Brain pericyte (primary cell): Measurements from ENCODE around the gene BBS1.
"Not testable (repeated sequence)": the region's sequence is repeated elsewhere in the genome, so short reads cannot be mapped to it uniquely, and the experiment has no call there.

Source experiments
- DNase-seq: peaks from one replicate; pipeline ENCODE4 v3.0.0-alpha.2; 2012; ENCODE audit warnings: low read depth, low spot score

The BBS1 gene

GRCh38 chr11:66524304-66525040, 14.0 kb downstream of the BBS1 start:
- no peak for DNase-seq

GRCh38 chr11:66529069-66529468, 18.6 kb downstream of the BBS1 start:
- DNase-seq = no peak

DNA sequence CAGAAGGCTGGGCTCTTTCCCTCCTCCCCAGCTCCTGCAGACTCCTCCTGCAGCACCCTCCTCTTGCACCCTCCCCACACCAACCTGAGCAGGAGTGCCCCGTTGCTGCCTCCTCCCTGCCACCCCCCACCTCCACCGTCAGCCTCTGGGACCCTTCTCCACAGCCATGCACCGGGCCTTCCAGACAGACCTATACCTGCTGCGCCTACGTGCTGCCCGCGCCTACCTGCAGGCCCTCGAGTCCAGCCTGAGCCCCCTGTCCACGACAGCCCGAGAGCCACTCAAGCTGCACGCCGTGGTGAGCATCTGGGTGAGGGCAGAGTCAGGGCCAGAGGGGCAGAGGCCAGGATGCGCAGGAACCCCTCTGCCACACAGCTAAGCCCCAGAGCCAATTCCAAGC, 19.2 kb downstream of the BBS1 start:
- no peak for DNase-seq

GRCh38 chr11:66530927-66531709, 20.7 kb downstream of the BBS1 start:
- DNase-seq = no peak

GRCh38 chr11:66531841-66532240, 21.4 kb downstream of the BBS1 start:
- DNase-seq = no peak

DNA sequence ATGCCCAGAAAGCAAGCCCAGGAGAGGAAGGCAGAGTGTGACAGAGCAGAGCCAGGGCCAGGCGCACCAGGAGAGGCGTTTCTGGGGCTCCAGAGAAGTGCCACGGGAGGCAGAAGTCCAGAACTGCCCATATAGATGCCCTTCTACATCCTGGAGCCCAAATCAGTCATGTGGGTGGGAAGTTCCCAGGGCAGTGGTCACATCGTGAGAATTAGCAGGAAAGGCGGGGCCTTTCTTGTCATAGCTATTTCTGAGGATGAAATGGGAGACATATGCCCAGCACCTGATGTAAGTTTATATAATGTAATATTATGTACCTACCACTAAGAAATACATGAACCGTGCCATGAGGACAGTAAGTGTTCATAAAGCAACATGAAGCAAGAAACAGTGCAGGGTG, 22.3 kb downstream of the BBS1 start:
- no peak for DNase-seq

- no peak for DNase-seq
Measured at GRCh38 chr11:66539170-66539869, 28.9 kb downstream of the BBS1 start.

GRCh38 chr11:66539870-66540213, 29.4 kb downstream of the BBS1 start:
- no peak for DNase-seq

DNA sequence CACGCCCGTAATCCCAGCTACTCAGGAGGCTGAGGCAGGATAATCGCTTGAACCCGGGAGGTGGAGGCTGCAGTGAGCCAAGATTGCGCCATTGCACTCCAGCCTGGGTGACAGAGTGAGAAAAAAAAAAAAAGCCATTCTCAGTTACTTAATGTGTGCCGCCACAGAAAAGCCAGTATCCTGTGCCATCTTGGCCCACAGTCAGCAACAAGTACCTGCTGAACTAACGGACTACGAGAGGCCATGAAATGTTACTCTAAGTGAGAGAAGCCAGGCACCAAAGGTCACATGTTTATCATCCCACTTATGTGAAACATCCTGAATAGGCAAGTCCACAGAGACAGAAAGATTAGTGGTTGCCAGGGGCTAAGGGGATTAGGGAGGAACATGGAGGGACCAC, 30.2 kb downstream of the BBS1 start:
- not testable (repeated sequence) for DNase-seq

DNA sequence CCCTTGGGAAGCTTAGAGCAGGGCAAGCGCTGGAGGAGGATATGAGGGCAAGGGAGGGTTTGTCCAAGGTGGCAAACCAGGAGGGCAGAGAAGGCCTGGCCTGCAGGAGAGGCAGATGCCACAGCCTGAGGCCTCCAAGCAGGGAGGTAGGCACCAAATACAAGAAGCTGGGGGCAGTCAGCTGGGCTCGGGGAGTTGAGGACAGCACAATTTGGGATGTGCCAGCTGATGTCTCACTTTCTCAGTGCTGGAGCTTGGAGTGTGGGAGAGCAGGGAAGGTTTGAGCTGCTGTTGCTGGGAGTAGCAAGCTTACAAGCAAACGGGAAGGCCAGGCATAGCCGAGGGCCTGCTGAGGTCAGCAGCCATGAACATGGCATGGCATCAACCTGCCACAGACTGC, 31.5 kb downstream of the BBS1 start:
- DNase-seq = no peak

DNA sequence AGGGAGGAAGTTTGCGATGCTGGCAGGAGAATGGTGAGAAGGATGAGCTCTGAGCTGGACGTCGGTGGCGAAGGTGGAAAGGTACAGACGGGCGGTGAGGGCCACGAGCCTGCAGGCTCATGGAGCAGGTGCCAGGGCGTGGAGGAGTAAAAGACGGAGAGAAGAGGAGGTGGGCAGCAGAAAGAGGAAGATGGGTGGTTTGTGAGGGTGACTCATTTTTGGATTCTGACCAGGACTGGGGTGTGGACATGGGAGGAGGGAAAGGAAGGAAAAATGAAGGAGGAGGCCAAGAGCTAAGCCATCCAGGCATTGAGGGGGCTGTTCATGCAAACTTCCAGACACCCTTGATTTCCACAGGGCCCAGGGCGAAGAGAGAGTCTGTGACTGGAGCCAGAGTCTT, 31.9 kb downstream of the BBS1 start:
- no peak for DNase-seq

GRCh38 chr11:66543263-66544107, 33.0 kb downstream of the BBS1 start:
- no peak for DNase-seq

GRCh38 chr11:66544952-66545351, 34.5 kb downstream of the BBS1 start:
- DNase-seq = not testable (repeated sequence)

DNA sequence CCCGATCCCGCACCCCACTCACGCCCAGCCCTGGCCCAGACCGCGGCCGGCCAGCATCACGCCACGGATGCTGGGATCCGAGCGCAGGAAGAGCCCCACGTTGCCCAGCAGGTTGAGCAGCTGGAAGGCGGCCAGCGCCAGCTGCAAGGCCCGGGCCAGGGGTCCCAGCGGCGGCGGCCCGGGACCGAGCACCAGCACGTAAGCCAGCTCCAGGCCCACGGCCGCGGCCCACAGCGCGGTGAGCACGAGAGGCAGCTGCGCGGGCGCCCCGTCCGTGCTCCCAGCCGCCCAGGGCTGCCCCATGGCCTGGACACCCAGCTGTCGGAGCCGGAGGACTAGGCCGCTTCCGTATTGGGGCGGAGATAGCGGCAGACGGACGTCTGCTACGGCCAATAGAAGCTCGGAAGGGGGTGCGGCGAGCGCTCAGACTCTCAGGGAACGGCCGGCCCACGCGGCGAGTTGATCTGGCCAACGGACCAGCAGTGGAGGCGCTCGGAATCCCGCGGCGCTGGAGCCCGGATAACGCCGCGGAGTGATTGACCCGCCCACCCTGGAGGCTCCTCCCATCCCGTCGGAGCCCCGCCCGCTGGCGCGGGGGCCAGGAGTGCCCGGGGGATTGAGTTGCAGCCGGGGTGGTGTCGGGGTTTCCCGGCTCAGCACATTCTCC, 35.4 kb downstream of the BBS1 start, which contains the start of gene ZDHHC24:
Gene ZDHHC24, minus strand, starts transcription at position 348 of the 667 bp plus-strand sequence. Its CDS starts 45 bp downstream, at position 303.
- peak; percentile 88 for DNase-seq

GRCh38 chr11:66546368-66546965, 36.0 kb downstream of the BBS1 start, which contains the start of gene ACTN3:
TSS of gene ACTN3 (plus strand) at chr11:66546903. CDS start at chr11:66546938, 35 bp downstream.
- DNase-seq = no peak

GRCh38 chr11:66546966-66547661, 36.7 kb downstream of the BBS1 start:
- DNase-seq = no peak

DNA sequence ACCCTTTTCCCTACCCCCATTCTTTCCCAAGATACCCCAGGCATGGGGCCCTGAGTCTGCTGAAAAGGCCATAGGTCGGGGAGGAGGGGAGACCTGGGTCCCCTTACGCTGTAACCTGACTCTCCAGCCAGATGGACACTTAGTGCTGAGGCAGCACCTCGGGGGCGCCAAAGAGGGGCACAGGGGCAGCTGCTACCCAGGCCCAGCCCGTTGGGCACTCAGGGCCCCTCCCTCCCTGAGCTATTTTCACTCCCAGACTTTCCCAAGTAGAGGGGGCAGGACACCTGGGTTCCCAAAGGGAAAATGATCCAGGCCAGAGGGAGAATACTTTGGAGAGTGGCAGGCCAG, 37.2 kb downstream of the BBS1 start:
- DNase-seq = no peak

DNA sequence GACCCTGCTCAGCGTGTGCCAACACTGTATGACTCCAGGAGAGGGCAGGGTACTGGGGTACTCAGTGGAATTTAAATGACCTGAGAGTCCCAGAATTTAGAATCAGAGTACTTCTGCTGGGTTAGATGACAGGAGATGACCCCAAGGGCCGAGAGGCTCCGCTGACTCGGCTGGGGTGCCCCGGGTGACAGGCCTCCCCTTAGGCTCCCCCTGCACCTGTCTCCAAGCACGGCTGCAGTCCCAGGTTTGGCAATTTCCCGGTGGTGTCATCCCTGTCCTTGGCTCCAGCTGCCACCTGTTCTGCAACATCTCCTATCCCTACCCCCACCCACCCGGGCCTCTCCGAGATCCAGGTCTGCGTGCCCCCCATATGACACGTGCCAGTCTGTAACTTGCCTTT, 37.6 kb downstream of the BBS1 start:
- DNase-seq = no peak

GRCh38 chr11:66548774-66549630, 38.6 kb downstream of the BBS1 start:
- DNase-seq = no peak
